AG10803 (cell line): Measurements from ENCODE around the gene SGCA.
A peak's percentile ranks its signal among the peaks of the same experiment; 100 is the strongest.

Experiments used
- DNase-seq: peaks from one replicate; pipeline ENCODE4 v3.0.0; 2010; ENCODE audit warnings: low read depth
- H3K4me3 ChIP-seq: 2 replicates; pipeline ENCODE4 v1.5.1; 2011; ENCODE audit warnings: mild to moderate bottlenecking, low read length, control low read depth
- CTCF ChIP-seq: conservative IDR thresholded peaks from 2 replicates; pipeline ENCODE4 v1.5.1; 2011; ENCODE audit warnings: mild to moderate bottlenecking, low read length, control low read depth, inconsistent platforms

The SGCA gene

GRCh38 chr17:50161023-50161910 lies 4.5 kb upstream of the SGCA start:
- peak; percentile 82 for TF ChIP-seq CTCF
- DNase-seq: peak; percentile 83

GRCh38 chr17:50161911-50162288 lies 3.9 kb upstream of the SGCA start:
- TF ChIP-seq CTCF: no peak
- DNase-seq: no peak
- H3K4me3 ChIP-seq: peak overlapping the region; percentile 40

More at GRCh38 chr17:50161023-50161910, 4.5 kb upstream of the SGCA start:
- peak overlapping the region; percentile 80 for H3K4me3 ChIP-seq

- no peak overlapping the region for H3K4me3 ChIP-seq
- no peak for TF ChIP-seq CTCF
- DNase-seq: no peak
These were observed 3.1 kb upstream of the SGCA start for GRCh38 chr17:50162466-50163254.

GRCh38 chr17:50163843-50164696 lies 1.7 kb upstream of the SGCA start:
- no peak for TF ChIP-seq CTCF
- DNase-seq: no peak
- no peak overlapping the region for H3K4me3 ChIP-seq

GRCh38 chr17:50164697-50164988 lies 1.2 kb upstream of the SGCA start:
- DNase-seq: no peak
- TF ChIP-seq CTCF: no peak
- no peak overlapping the region for H3K4me3 ChIP-seq

GRCh38 chr17:50165066-50165465 lies 739 bp upstream of the SGCA start:
- no peak overlapping the region for H3K4me3 ChIP-seq
- no peak for DNase-seq
- no peak for TF ChIP-seq CTCF
